ENCODE measurements around the gene MYOM3.

DNA sequence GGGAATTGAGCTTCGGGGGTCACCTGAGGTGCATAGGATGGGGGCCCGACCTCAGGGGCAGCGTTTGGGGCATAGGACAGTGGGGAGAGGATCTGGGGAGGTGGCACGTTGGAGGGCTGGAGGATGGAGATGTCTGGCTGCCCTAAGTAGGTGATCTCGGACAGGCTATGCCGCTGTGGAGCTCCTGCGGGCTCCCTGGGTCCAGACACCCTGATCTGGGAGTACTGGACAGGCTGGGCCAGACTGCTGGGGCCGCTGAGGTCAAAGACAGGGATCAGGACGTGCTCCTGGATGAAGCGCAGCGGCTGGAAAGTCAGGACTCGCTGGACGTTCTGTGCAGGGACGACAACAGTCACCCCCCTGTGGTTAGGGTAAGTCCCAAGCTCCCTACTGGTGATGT is 9.5 kb upstream of the MYOM3 start:
- TF ChIP-seq, protein P1, sequence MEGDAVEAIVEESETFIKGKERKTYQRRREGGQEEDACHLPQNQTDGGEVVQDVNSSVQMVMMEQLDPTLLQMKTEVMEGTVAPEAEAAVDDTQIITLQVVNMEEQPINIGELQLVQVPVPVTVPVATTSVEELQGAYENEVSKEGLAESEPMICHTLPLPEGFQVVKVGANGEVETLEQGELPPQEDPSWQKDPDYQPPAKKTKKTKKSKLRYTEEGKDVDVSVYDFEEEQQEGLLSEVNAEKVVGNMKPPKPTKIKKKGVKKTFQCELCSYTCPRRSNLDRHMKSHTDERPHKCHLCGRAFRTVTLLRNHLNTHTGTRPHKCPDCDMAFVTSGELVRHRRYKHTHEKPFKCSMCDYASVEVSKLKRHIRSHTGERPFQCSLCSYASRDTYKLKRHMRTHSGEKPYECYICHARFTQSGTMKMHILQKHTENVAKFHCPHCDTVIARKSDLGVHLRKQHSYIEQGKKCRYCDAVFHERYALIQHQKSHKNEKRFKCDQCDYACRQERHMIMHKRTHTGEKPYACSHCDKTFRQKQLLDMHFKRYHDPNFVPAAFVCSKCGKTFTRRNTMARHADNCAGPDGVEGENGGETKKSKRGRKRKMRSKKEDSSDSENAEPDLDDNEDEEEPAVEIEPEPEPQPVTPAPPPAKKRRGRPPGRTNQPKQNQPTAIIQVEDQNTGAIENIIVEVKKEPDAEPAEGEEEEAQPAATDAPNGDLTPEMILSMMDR (conservative IDR thresholded peaks at IDR 0.05; ENCODE audit: low read depth, low read length), result no peak
- no peak for TF ChIP-seq EZH2 (IDR thresholded peaks at IDR 0.05; ENCODE audit: borderline replicate concordance, low read depth, low read length, poor library complexity, severe bottlenecking)

Measured in A673 (cell line).